ENCODE results near the gene TBC1D8. TPM values are rescaled to one million over a fixed set of nuclear protein-coding genes. Genes with fewer than 3 reads are reported as not detected.

Gene TBC1D8
- total RNA-seq, 1 donor from 2014 or later = 21.3 TPM

DNA sequence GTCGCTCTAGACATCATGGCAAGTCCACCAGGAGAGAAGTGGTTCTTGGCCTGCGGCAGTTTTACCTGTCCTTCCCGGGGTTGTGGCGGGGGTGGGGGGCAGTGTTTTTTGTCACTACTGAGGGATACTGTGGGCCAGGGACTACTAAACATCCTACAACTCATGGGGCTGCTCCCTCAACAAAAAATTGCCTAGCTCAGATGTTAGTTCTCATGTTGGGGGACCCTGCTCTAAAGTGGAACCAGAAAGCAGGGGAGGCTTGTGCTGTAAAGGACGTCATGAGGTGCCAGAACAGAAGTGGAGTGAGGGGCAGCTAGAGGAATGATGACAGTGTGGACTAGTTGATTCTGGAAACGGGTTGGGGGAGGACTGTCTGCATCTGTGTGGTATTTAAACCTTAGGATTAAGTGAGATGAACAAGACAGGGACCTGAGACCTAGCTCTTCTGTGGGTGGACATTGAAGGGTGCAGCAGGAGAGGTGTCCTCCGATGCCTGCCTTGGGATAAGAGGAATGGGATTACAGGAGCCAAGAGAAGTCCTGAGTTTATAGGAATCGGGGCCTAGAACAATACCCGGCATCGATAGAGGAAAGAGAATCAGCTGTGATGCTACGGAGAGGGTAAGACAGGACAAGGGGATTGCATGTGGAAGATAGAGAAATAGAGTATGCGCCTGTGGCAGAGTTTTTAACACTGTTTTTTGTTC lies 146.4 kb downstream of the TBC1D8 start:
- DNase-seq (ENCODE audit: low spot score) = no peak

GRCh38 chr2:101003278-101003775 lies 147.9 kb downstream of the TBC1D8 start:
- no peak for DNase-seq (ENCODE audit: low spot score)

DNA sequence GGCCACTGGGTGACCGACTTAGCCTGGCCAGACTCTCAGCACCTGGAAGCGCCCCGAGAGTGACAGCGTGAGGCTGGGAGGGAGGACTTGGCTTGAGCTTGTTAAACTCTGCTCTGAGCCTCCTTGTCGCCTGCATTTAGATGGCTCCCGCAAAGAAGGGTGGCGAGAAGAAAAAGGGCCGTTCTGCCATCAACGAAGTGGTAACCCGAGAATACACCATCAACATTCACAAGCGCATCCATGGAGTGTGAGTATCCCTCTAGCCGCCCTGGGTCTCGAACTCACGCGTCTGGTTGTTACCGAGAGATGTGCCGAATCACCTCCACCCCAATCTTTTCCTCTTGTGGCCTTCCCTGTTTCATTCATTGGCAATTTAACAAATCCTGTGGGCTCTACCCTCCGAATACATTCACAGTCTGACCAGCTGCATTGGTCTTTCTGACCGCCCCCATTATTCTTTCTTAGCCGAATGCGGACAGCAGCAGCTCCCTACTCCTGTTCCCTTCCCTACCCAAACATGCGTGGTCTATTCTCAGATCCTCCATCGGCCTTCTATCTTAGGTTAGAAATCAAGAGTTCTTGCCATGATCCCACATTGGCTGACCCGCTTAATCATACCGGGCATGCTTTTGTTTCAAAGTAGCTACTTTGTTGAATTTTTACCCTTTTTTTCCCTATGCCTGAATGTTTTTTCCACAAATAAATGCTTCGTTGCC lies 148.5 kb downstream of the TBC1D8 start:
- DNase-seq (ENCODE audit: low spot score) = no peak

GRCh38 chr2:101001691-101002561 lies 149.3 kb downstream of the TBC1D8 start, which contains the start of gene RPL31:
TSS of gene RPL31 (plus strand) at chr2:101002289. CDS start at chr2:101002702, 413 bp downstream.
- DNase-seq (ENCODE audit: low spot score) = peak; percentile 97

- DNase-seq (ENCODE audit: low spot score) = no peak
Measured at GRCh38 chr2:100999995-101000394, 151.2 kb downstream of the TBC1D8 start.

GRCh38 chr2:100998235-100998573 lies 153.0 kb downstream of the TBC1D8 start:
- no peak for DNase-seq (ENCODE audit: low spot score)

DNA sequence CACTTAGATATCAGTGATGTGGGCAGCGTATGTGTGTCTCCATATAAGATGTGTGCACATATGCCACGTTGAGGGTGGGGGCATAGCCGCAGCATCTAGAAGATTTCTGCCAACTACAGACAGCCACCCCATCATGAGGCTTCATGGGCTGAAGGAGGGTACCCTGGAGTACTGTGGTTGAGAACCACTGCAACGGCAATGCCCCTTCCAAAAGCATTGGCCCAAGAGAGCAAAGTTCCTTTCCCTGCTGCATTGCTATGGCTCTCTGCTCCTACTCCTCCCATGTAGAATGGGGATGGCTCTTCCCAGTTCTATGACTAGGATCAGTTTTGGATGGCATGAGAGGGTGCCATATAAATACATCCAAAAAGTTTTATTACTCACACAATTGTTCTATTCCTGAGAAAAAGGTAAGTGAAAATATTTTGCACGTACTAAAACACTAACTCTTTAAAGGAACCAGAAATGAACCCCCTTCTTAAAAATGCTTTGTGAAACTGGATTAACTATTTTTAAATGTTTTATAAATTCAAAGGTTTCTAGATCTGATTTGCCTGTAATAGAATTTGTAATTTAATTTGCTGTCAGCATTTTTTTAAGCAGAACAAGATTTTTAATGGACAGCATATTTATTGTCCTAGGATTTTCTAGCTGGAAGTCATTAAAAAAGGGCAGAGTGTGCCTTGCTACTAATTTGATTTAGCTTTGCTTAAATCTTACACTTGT lies 153.5 kb downstream of the TBC1D8 start:
- no peak for DNase-seq (ENCODE audit: low spot score)

GRCh38 chr2:100995309-100996075 lies 155.7 kb downstream of the TBC1D8 start:
- no peak for DNase-seq (ENCODE audit: low spot score)

- no peak for DNase-seq (ENCODE audit: low spot score)
Measured at GRCh38 chr2:100993294-100993693, 157.9 kb downstream of the TBC1D8 start.

- DNase-seq (ENCODE audit: low spot score) = no peak
Measured at GRCh38 chr2:100992262-100992661, 158.9 kb downstream of the TBC1D8 start.

GRCh38 chr2:100991404-100991773 lies 159.8 kb downstream of the TBC1D8 start:
- DNase-seq (ENCODE audit: low spot score) = no peak

- no peak for DNase-seq (ENCODE audit: low spot score)
Measured at GRCh38 chr2:100990650-100991403, 160.4 kb downstream of the TBC1D8 start.

- no peak for DNase-seq (ENCODE audit: low spot score)
Measured at GRCh38 chr2:100990166-100990565, 161.0 kb downstream of the TBC1D8 start.

DNA sequence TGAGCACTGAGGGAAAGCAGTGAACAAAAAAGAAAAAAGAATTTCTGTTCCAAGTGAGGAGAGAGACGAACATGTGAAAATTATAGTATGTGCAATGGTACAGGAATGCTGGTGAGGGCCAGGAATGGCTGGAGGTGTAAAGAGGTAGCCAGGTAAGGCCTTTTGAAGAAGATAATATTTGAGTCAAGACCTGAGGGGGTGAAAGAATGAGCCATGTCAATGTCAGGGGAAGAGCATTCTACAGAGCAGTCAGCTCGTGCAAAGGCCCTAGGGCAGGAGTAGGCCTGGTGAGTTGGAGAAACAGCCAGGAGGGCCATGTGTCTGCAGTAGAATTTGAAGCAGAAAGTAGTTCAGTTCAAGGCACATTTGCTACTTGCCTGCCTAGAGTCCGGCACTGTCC lies 161.5 kb downstream of the TBC1D8 start:
- no peak for DNase-seq (ENCODE audit: low spot score)

- DNase-seq (ENCODE audit: low spot score) = no peak
Measured at GRCh38 chr2:100988630-100989417, 162.4 kb downstream of the TBC1D8 start.

DNA sequence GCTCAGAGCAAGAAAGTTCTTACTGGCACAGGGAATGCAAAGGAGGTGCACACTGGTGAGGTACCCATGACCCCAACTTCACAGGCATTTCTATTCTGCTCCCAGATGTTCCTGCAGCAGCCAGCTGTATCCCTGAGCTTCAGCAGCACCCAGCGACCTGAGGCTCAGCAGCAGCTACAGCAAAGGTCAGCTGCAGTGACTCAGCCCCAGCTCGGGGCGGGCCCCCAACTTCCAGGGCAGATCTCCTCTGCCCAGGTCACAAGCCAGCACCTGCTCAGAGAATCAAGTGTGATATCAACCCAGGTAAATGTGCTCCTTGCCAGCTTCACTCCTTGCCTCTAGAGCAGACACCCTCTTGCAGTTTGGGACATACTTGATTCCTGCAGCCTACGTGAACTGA lies 163.2 kb downstream of the TBC1D8 start:
- DNase-seq (ENCODE audit: low spot score) = no peak

DNA sequence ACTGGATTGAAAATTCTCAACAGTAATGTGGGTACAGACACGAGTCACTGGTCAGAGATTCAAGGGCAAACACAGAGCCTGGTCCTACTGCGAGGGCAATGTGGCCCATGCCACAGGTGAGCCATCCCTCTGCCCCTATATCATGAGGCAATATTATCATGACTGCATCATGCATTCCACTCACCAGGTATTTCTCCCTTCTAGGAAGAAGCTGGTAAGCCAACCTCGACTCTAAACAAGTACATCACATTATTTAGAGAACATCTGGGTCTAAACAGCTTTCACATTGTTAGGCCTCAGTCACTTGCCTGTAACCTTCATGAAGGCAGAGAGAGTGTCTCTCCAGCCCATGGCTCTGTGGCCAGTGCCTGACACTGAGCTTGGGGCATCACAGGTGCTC lies 163.6 kb downstream of the TBC1D8 start:
- no peak for DNase-seq (ENCODE audit: low spot score)

GRCh38 chr2:100986157-100986556 lies 165.0 kb downstream of the TBC1D8 start:
- DNase-seq (ENCODE audit: low spot score) = no peak

- peak; percentile 88 for DNase-seq (ENCODE audit: low spot score)
Measured at GRCh38 chr2:100984892-100985307, 166.3 kb downstream of the TBC1D8 start.
